HepG2 (cell line): ENCODE measurements around the gene INTS1. TPM values are rescaled to one million over a fixed set of nuclear protein-coding genes. Genes with fewer than 3 reads are reported as not detected.

Experiments used
- AHR ChIP-seq: IDR thresholded peaks from 2 replicates; pipeline ENCODE4 v1.6.1; 2018; ENCODE audit warnings: missing genetic modification reagents, missing compliant biosample characterization
- MAFF ChIP-seq: IDR thresholded peaks from 2 replicates; pipeline ENCODE4 v1.6.1; 2011; ENCODE audit warnings: low read depth, low read length, improper control_type of control experiment
- NR2C2 ChIP-seq: sonication (generic); formaldehyde crosslinking; IDR thresholded peaks from 2 replicates; pipeline ENCODE4 v1.4.0; 2020; ENCODE audit warnings: missing genetic modification reagents, mild to moderate bottlenecking, moderate library complexity, borderline replicate concordance
- PATZ1 ChIP-seq: sonication (generic); formaldehyde crosslinking; IDR thresholded peaks from 2 replicates; pipeline ENCODE4 v1.4.0; 2020; ENCODE audit warnings: missing genetic modification reagents
- PLRG1 ChIP-seq: fragments of 450-650 bp; conservative IDR thresholded peaks from 2 replicates; pipeline ENCODE4 v1.6.1; 2016
- RBAK ChIP-seq: sonication (generic); formaldehyde crosslinking; IDR thresholded peaks from 2 replicates; pipeline ENCODE4 v1.5.1; 2020; ENCODE audit warnings: mild to moderate bottlenecking, missing genetic modification reagents
- SNRNP70 ChIP-seq: fragments of 200-400 bp; formaldehyde crosslinking; IDR thresholded peaks from 2 replicates; pipeline ENCODE4 v1.6.1; 2017; ENCODE audit warnings: mild to moderate bottlenecking, low read depth, low read length, moderate library complexity
- STAG1 ChIP-seq: sonication (generic); formaldehyde crosslinking; IDR thresholded peaks from 2 replicates; pipeline ENCODE4 v1.4.0; 2020; ENCODE audit warnings: missing genetic modification reagents
- ZNF350 ChIP-seq: sonication (generic); formaldehyde crosslinking; IDR thresholded peaks from 2 replicates; pipeline ENCODE4 v1.4.0; 2020; ENCODE audit warnings: mild to moderate bottlenecking, low read depth, missing genetic modification reagents, borderline replicate concordance
- ZNF616 ChIP-seq: sonication (generic); formaldehyde crosslinking; IDR thresholded peaks from 2 replicates; pipeline ENCODE4 v1.5.0; 2020; ENCODE audit warnings: low read depth, mild to moderate bottlenecking, missing genetic modification reagents
- polyA plus RNA-seq, 8 experiments: library from polyadenylated mRNA; depleted of rRNA in 3 of 8; stranded (reverse) in 7 of 8; unstranded in 1 of 8; fragments of >200 nt; fragmentation: Illumina TruSeq in 4 of 8; extraction: Trizol in 4 of 8; gene quantifications; 2 replicates each; pipeline versions ENCODE4 v1.2.1 to v1.2.3, GENCODE V29; 2011 to 2016; ENCODE audit warnings: low read depth in 4 of 8, missing spikeins in 1 of 8, mixed read lengths in 1 of 8; ENCODE audit not compliant: insufficient read depth in 1 of 8
- total RNA-seq, 5 experiments: library from RNA; depleted of rRNA; stranded (reverse); fragments of >200 nt; fragmentation: Illumina TruSeq; extraction: Trizol; gene quantifications; 2 replicates each; pipeline ENCODE4 v1.2.3, GENCODE V29; 2016; ENCODE audit warnings: low read depth in 1 of 5
- TF ChIP-seq, protein P1 (sequence below): sonication (generic); formaldehyde crosslinking; IDR thresholded peaks from 2 replicates; pipeline ENCODE4 v1.5.0; 2020; ENCODE audit warnings: mild to moderate bottlenecking, missing genetic modification reagents, borderline replicate concordance
- TF ChIP-seq, protein P2 (sequence below): sonication (generic); formaldehyde crosslinking; IDR thresholded peaks from 2 replicates; pipeline ENCODE4 v1.5.0; 2020; ENCODE audit warnings: mild to moderate bottlenecking, missing genetic modification reagents
- TF ChIP-seq, protein P3 (sequence below): sonication (generic); formaldehyde crosslinking; conservative IDR thresholded peaks from 2 replicates; pipeline ENCODE4 v1.4.0; 2020; ENCODE audit warnings: mild to moderate bottlenecking, missing genetic modification reagents, moderate library complexity

Gene INTS1
- total and polyA plus RNA-seq, 2 of the 13 experiments (the other 11 are each of a cell fraction or from before 2014, with no cell fraction given): 13.7 to 29.0 TPM

DNA sequence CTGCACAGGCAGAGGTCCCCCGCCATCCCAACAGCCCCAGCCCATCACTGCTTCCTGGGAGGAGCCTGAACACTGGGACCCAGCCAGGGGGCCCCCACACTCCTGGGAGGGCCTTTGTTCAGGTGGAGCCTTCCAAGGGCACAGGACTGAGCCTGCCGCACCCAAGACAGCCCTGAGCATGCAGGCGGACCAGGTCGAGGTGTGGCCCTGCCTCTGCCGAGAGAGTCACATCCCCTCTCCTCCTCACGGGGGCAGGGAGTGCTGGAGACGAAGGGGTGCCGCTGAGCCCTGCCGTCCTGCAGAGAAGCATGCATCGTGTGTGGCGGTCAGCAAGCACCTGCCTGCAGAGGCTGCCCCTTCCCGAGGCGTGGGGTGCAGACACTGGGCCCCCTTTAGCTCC is 19.0 kb upstream of the INTS1 start (continued):
- TF ChIP-seq, protein P1, sequence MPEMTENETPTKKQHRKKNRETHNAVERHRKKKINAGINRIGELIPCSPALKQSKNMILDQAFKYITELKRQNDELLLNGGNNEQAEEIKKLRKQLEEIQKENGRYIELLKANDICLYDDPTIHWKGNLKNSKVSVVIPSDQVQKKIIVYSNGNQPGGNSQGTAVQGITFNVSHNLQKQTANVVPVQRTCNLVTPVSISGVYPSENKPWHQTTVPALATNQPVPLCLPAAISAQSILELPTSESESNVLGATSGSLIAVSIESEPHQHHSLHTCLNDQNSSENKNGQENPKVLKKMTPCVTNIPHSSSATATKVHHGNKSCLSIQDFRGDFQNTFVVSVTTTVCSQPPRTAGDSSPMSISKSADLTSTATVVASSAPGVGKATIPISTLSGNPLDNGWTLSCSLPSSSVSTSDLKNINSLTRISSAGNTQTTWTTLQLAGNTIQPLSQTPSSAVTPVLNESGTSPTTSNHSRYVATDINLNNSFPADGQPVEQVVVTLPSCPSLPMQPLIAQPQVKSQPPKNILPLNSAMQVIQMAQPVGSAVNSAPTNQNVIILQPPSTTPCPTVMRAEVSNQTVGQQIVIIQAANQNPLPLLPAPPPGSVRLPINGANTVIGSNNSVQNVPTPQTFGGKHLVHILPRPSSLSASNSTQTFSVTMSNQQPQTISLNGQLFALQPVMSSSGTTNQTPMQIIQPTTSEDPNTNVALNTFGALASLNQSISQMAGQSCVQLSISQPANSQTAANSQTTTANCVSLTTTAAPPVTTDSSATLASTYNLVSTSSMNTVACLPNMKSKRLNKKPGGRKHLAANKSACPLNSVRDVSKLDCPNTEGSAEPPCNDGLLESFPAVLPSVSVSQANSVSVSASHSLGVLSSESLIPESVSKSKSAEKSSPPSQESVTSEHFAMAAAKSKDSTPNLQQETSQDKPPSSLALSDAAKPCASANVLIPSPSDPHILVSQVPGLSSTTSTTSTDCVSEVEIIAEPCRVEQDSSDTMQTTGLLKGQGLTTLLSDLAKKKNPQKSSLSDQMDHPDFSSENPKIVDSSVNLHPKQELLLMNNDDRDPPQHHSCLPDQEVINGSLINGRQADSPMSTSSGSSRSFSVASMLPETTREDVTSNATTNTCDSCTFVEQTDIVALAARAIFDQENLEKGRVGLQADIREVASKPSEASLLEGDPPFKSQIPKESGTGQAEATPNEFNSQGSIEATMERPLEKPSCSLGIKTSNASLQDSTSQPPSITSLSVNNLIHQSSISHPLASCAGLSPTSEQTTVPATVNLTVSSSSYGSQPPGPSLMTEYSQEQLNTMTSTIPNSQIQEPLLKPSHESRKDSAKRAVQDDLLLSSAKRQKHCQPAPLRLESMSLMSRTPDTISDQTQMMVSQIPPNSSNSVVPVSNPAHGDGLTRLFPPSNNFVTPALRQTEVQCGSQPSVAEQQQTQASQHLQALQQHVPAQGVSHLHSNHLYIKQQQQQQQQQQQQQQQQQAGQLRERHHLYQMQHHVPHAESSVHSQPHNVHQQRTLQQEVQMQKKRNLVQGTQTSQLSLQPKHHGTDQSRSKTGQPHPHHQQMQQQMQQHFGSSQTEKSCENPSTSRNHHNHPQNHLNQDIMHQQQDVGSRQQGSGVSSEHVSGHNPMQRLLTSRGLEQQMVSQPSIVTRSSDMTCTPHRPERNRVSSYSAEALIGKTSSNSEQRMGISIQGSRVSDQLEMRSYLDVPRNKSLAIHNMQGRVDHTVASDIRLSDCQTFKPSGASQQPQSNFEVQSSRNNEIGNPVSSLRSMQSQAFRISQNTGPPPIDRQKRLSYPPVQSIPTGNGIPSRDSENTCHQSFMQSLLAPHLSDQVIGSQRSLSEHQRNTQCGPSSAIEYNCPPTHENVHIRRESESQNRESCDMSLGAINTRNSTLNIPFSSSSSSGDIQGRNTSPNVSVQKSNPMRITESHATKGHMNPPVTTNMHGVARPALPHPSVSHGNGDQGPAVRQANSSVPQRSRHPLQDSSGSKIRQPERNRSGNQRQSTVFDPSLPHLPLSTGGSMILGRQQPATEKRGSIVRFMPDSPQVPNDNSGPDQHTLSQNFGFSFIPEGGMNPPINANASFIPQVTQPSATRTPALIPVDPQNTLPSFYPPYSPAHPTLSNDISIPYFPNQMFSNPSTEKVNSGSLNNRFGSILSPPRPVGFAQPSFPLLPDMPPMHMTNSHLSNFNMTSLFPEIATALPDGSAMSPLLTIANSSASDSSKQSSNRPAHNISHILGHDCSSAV (CRISPR knock-in tag): no peak
- TF ChIP-seq RBAK (CRISPR knock-in tag): peak; percentile 84; the same call in 1 of the 2 replicates
- TF ChIP-seq PATZ1: peak; percentile 20; the same call in 1 of the 2 replicates
- TF ChIP-seq ZNF350 (CRISPR knock-in tag): 0 out of 2 replicates have a peak, but pooled peaks have one; percentile 36
- no peak for TF ChIP-seq PLRG1
- no peak for TF ChIP-seq AHR (CRISPR knock-in tag)
- TF ChIP-seq MAFF: no peak
- TF ChIP-seq, protein P2, sequence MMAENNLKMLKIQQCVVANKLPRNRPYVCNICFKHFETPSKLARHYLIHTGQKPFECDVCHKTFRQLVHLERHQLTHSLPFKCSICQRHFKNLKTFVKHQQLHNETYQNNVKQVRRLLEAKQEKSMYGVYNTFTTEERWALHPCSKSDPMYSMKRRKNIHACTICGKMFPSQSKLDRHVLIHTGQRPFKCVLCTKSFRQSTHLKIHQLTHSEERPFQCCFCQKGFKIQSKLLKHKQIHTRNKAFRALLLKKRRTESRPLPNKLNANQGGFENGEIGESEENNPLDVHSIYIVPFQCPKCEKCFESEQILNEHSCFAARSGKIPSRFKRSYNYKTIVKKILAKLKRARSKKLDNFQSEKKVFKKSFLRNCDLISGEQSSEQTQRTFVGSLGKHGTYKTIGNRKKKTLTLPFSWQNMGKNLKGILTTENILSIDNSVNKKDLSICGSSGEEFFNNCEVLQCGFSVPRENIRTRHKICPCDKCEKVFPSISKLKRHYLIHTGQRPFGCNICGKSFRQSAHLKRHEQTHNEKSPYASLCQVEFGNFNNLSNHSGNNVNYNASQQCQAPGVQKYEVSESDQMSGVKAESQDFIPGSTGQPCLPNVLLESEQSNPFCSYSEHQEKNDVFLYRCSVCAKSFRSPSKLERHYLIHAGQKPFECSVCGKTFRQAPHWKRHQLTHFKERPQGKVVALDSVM (CRISPR knock-in tag): no peak
- TF ChIP-seq STAG1 (CRISPR knock-in tag): no peak
- TF ChIP-seq ZNF616 (CRISPR knock-in tag): no peak
- TF ChIP-seq NR2C2 (CRISPR knock-in tag): no peak
- TF ChIP-seq SNRNP70: no peak
- TF ChIP-seq, protein P3, sequence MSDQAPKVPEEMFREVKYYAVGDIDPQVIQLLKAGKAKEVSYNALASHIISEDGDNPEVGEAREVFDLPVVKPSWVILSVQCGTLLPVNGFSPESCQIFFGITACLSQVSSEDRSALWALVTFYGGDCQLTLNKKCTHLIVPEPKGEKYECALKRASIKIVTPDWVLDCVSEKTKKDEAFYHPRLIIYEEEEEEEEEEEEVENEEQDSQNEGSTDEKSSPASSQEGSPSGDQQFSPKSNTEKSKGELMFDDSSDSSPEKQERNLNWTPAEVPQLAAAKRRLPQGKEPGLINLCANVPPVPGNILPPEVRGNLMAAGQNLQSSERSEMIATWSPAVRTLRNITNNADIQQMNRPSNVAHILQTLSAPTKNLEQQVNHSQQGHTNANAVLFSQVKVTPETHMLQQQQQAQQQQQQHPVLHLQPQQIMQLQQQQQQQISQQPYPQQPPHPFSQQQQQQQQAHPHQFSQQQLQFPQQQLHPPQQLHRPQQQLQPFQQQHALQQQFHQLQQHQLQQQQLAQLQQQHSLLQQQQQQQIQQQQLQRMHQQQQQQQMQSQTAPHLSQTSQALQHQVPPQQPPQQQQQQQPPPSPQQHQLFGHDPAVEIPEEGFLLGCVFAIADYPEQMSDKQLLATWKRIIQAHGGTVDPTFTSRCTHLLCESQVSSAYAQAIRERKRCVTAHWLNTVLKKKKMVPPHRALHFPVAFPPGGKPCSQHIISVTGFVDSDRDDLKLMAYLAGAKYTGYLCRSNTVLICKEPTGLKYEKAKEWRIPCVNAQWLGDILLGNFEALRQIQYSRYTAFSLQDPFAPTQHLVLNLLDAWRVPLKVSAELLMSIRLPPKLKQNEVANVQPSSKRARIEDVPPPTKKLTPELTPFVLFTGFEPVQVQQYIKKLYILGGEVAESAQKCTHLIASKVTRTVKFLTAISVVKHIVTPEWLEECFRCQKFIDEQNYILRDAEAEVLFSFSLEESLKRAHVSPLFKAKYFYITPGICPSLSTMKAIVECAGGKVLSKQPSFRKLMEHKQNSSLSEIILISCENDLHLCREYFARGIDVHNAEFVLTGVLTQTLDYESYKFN: no peak
- TF ChIP-seq, all 625 proteins: peak for 12
